GM12872 (cell line): ENCODE data around the gene FITM2.

ENCODE experiments used
- CTCF ChIP-seq: IDR thresholded peaks from 3 replicates; pipeline ENCODE4 v1.5.1; 2011; ENCODE audit warnings: low read depth, mild to moderate bottlenecking, low read length, moderate library complexity; ENCODE audit not compliant: insufficient read depth

The FITM2 gene

GRCh38 chr20:44354979-44355497 lies 44.0 kb upstream of the FITM2 start:
- no peak for TF ChIP-seq CTCF

- TF ChIP-seq CTCF: no peak
Observed at GRCh38 chr20:44350567-44350966, 39.6 kb upstream of the FITM2 start.

DNA sequence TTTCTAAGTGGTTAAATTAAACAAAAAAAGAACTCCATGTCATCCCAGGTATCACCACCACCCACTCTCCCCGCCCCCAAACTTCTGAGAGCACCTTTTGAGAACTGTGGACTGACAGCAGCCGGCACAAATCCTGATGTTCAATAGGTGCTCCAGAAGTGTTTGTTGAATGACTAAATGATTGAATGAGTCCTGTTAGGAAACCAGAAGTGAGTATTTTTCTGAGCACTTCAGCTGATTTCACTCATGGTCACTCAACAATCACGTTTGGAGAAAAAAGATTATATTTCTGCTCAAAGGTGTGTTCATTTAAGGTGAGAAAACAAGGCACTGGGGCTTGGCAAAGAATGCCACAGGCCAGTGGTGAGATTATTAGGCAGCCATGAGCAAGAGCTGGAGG lies 38.3 kb upstream of the FITM2 start:
- TF ChIP-seq CTCF: no peak

- TF ChIP-seq CTCF: no peak
Observed at GRCh38 chr20:44348168-44348659, 37.2 kb upstream of the FITM2 start.

DNA sequence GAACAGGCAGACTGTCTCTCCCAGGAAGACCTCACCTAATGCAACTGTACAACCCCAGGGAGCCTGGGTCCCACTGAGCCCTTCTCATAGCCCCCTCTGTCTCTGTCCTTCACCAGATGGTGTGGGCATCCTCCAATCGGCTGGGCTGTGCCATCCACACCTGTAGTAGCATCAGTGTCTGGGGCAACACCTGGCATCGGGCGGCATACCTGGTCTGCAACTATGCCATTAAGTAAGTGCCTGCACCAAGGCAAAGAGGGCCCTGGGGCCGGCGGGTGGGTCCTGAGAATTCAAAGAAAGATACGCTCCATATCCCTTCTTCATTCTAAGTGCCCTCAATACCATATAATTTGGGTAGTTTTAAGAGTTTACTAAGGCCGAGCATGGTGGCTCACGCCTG lies 34.1 kb upstream of the FITM2 start:
- TF ChIP-seq CTCF: no peak

GRCh38 chr20:44344723-44345122 lies 33.7 kb upstream of the FITM2 start:
- no peak for TF ChIP-seq CTCF

GRCh38 chr20:44343162-44343675 lies 32.2 kb upstream of the FITM2 start:
- no peak for TF ChIP-seq CTCF
